Measurements from ENCODE around the gene LGALS4.
"Not testable (repeated sequence)": the region's sequence is repeated elsewhere in the genome, so short reads cannot be mapped to it uniquely, and the experiment has no call there.

The LGALS4 gene

GRCh38 chr19:38782212-38782611 is 30.5 kb downstream of the LGALS4 start:
- H3K4me1 Mint-ChIP-seq (ENCODE audit: low read depth); H3K27me3 Mint-ChIP-seq; H3K36me3 Mint-ChIP-seq (ENCODE audit: low read depth); H3K4me3 Mint-ChIP-seq; H3K27ac Mint-ChIP-seq; H3K9me3 Mint-ChIP-seq: not testable (repeated sequence)

- H3K36me3 Mint-ChIP-seq (ENCODE audit: low read depth) = no peaks in the 10 kb centered on the region
- no peak overlapping the region for H3K4me3 Mint-ChIP-seq
- H3K27me3 Mint-ChIP-seq = no peaks in the 10 kb centered on the region
- no peaks in the 10 kb centered on the region for H3K9me3 Mint-ChIP-seq
- H3K27ac Mint-ChIP-seq = no peak overlapping the region
- H3K4me1 Mint-ChIP-seq (ENCODE audit: low read depth) = peaks cover 3% of the 10 kb centered on the region
Measured at GRCh38 chr19:38781058-38781457, 31.7 kb downstream of the LGALS4 start.

- H3K4me3 Mint-ChIP-seq = no peak overlapping the region
- no peaks in the 10 kb centered on the region for H3K9me3 Mint-ChIP-seq
- H3K27me3 Mint-ChIP-seq = no peaks in the 10 kb centered on the region
- no peak overlapping the region for H3K27ac Mint-ChIP-seq
- no peaks in the 10 kb centered on the region for H3K36me3 Mint-ChIP-seq (ENCODE audit: low read depth)
- H3K4me1 Mint-ChIP-seq (ENCODE audit: low read depth) = peaks cover 3% of the 10 kb centered on the region
Measured at GRCh38 chr19:38780443-38780842, 32.3 kb downstream of the LGALS4 start.

- no peak overlapping the region for H3K27ac Mint-ChIP-seq
- no peak overlapping the region for H3K4me3 Mint-ChIP-seq
- no peaks in the 10 kb centered on the region for H3K27me3 Mint-ChIP-seq
- no peaks in the 10 kb centered on the region for H3K36me3 Mint-ChIP-seq (ENCODE audit: low read depth)
- H3K4me1 Mint-ChIP-seq (ENCODE audit: low read depth) = peaks cover under 1% of the 10 kb centered on the region
- no peaks in the 10 kb centered on the region for H3K9me3 Mint-ChIP-seq
Measured at GRCh38 chr19:38778733-38779132, 34.0 kb downstream of the LGALS4 start.

- Mint-ChIP-seq H3K27ac (no peak overlapping the region), H3K27me3 (no peaks in the 10 kb centered on the region), H3K9me3 (no peaks in the 10 kb centered on the region), H3K4me1 (ENCODE audit: low read depth) (peaks cover 2% of the 10 kb centered on the region), H3K36me3 (ENCODE audit: low read depth) (no peaks in the 10 kb centered on the region), H3K4me3 (no peak overlapping the region)
Measured at GRCh38 chr19:38774181-38774950, 38.4 kb downstream of the LGALS4 start.

GRCh38 chr19:38773469-38774177 is 39.1 kb downstream of the LGALS4 start, which contains the start of gene LGALS7:
Gene LGALS7, minus strand, starts transcription at chr19:38773517. Its CDS starts 25 bp downstream, at chr19:38773492.
- peaks cover 5% of the 10 kb centered on the region for H3K4me1 Mint-ChIP-seq (ENCODE audit: low read depth)
- no peaks in the 10 kb centered on the region for H3K27me3 Mint-ChIP-seq
- H3K9me3 Mint-ChIP-seq = no peaks in the 10 kb centered on the region
- no peaks in the 10 kb centered on the region for H3K36me3 Mint-ChIP-seq (ENCODE audit: low read depth)
- H3K4me3 Mint-ChIP-seq = no peak within 1 kb of the TSS
- no peak within 1 kb of the TSS for H3K27ac Mint-ChIP-seq

- H3K36me3 Mint-ChIP-seq (ENCODE audit: low read depth); H3K9me3 Mint-ChIP-seq; H3K27me3 Mint-ChIP-seq; H3K4me3 Mint-ChIP-seq; H3K27ac Mint-ChIP-seq; H3K4me1 Mint-ChIP-seq (ENCODE audit: low read depth): not testable (repeated sequence)
Measured at GRCh38 chr19:38771569-38771968, 41.2 kb downstream of the LGALS4 start.

- H3K4me1 Mint-ChIP-seq (ENCODE audit: low read depth); H3K27me3 Mint-ChIP-seq; H3K4me3 Mint-ChIP-seq; H3K9me3 Mint-ChIP-seq; H3K27ac Mint-ChIP-seq; H3K36me3 Mint-ChIP-seq (ENCODE audit: low read depth): not testable (repeated sequence)
Measured at GRCh38 chr19:38770949-38771275, 41.8 kb downstream of the LGALS4 start.

- not testable (repeated sequence) for H3K9me3 Mint-ChIP-seq; H3K36me3 Mint-ChIP-seq (ENCODE audit: low read depth); H3K4me3 Mint-ChIP-seq; H3K27ac Mint-ChIP-seq; H3K27me3 Mint-ChIP-seq; H3K4me1 Mint-ChIP-seq (ENCODE audit: low read depth)
Measured at GRCh38 chr19:38770228-38770948, 42.4 kb downstream of the LGALS4 start.

- H3K4me1 Mint-ChIP-seq (ENCODE audit: low read depth) = peaks cover 5% of the 10 kb centered on the region
- H3K9me3 Mint-ChIP-seq = no peaks in the 10 kb centered on the region
- peak overlapping the region; percentile 67 for H3K27ac Mint-ChIP-seq
- H3K27me3 Mint-ChIP-seq = no peaks in the 10 kb centered on the region
- H3K36me3 Mint-ChIP-seq (ENCODE audit: low read depth) = no peaks in the 10 kb centered on the region
- H3K4me3 Mint-ChIP-seq = peak overlapping the region; percentile 57
Measured at GRCh38 chr19:38769635-38770211, 43.0 kb downstream of the LGALS4 start.

- no peak overlapping the region for H3K27ac Mint-ChIP-seq
- H3K9me3 Mint-ChIP-seq = no peaks in the 10 kb centered on the region
- H3K4me3 Mint-ChIP-seq = no peak overlapping the region
- peaks cover 5% of the 10 kb centered on the region for H3K4me1 Mint-ChIP-seq (ENCODE audit: low read depth)
- no peaks in the 10 kb centered on the region for H3K27me3 Mint-ChIP-seq
- H3K36me3 Mint-ChIP-seq (ENCODE audit: low read depth) = no peaks in the 10 kb centered on the region
Measured at GRCh38 chr19:38766276-38767047, 46.3 kb downstream of the LGALS4 start.

GRCh38 chr19:38765214-38765613 is 47.5 kb downstream of the LGALS4 start:
- H3K9me3 Mint-ChIP-seq = no peaks in the 10 kb centered on the region
- no peaks in the 10 kb centered on the region for H3K27me3 Mint-ChIP-seq
- H3K4me1 Mint-ChIP-seq (ENCODE audit: low read depth) = peaks cover 5% of the 10 kb centered on the region
- no peak overlapping the region for H3K4me3 Mint-ChIP-seq
- H3K36me3 Mint-ChIP-seq (ENCODE audit: low read depth) = no peaks in the 10 kb centered on the region
- no peak overlapping the region for H3K27ac Mint-ChIP-seq

- H3K27ac Mint-ChIP-seq = no peak overlapping the region
- H3K9me3 Mint-ChIP-seq = no peaks in the 10 kb centered on the region
- no peaks in the 10 kb centered on the region for H3K4me1 Mint-ChIP-seq (ENCODE audit: low read depth)
- no peaks in the 10 kb centered on the region for H3K27me3 Mint-ChIP-seq
- H3K36me3 Mint-ChIP-seq (ENCODE audit: low read depth) = no peaks in the 10 kb centered on the region
- no peak overlapping the region for H3K4me3 Mint-ChIP-seq
Measured at GRCh38 chr19:38763795-38764220, 48.9 kb downstream of the LGALS4 start.

- H3K36me3 Mint-ChIP-seq (ENCODE audit: low read depth); H3K4me3 Mint-ChIP-seq; H3K27ac Mint-ChIP-seq; H3K27me3 Mint-ChIP-seq; H3K4me1 Mint-ChIP-seq (ENCODE audit: low read depth); H3K9me3 Mint-ChIP-seq: not testable (repeated sequence)
Measured at GRCh38 chr19:38761884-38762389, 50.8 kb downstream of the LGALS4 start.

All from stimulated activated naive CD8-positive, alpha-beta T cell treated with anti-CD3 and anti-CD28 coated beads, Interleukin-15, Interleukin-2, amounts not matched to agents 100 ng/mL and 50 ng/mL, for 24 hours (primary cell).